IMR-90 (cell line): ENCODE results near the gene FEZ2.

Source experiments
- CTCF ChIP-seq: conservative IDR thresholded peaks from 2 replicates; pipeline ENCODE4 v1.5.1; 2012; ENCODE audit warnings: mild to moderate bottlenecking, low read depth, low read length, improper control_type of control experiment
- ELK1 ChIP-seq: fragments of 150-350 bp; IDR thresholded peaks from 2 replicates; pipeline ENCODE4 v1.6.1; 2016; ENCODE audit warnings: low read depth, mild to moderate bottlenecking, low read length, moderate library complexity, borderline replicate concordance
- MAFK ChIP-seq: IDR thresholded peaks from 2 replicates; pipeline ENCODE4 v1.6.1; 2012; ENCODE audit warnings: low read depth, low read length, improper control_type of control experiment
- MAZ ChIP-seq: IDR thresholded peaks from 2 replicates; pipeline ENCODE4 v1.6.1; 2012; ENCODE audit warnings: low read depth, mild to moderate bottlenecking, low read length, improper control_type of control experiment, moderate library complexity, borderline replicate concordance
- MXI1 ChIP-seq: IDR thresholded peaks from 2 replicates; pipeline ENCODE4 v1.6.1; 2012; ENCODE audit warnings: low read depth, mild to moderate bottlenecking, low read length, moderate library complexity, borderline replicate concordance
- NFE2L2 ChIP-seq: fragments of 150-350 bp; IDR thresholded peaks from 2 replicates; pipeline ENCODE4 v1.6.1; 2016; ENCODE audit warnings: low read depth, mild to moderate bottlenecking, low read length
- POLR2A ChIP-seq: IDR thresholded peaks from 2 replicates; pipeline ENCODE4 v1.6.1; 2012; ENCODE audit warnings: mild to moderate bottlenecking, low read depth, low read length
- RAD21 ChIP-seq: IDR thresholded peaks from 2 replicates; pipeline ENCODE4 v1.6.1; 2012; ENCODE audit warnings: low read length, improper control_type of control experiment
- SMC3 ChIP-seq: fragments of 150-350 bp; IDR thresholded peaks from 2 replicates; pipeline ENCODE4 v1.6.1; 2016; ENCODE audit warnings: low read depth, mild to moderate bottlenecking, antibody characterized with exemption, low read length, moderate library complexity
- USF2 ChIP-seq: fragments of 150-350 bp; IDR thresholded peaks from 2 replicates; pipeline ENCODE4 v1.6.1; 2017; ENCODE audit warnings: mild to moderate bottlenecking, antibody characterized with exemption, low read length, low read depth

DNA sequence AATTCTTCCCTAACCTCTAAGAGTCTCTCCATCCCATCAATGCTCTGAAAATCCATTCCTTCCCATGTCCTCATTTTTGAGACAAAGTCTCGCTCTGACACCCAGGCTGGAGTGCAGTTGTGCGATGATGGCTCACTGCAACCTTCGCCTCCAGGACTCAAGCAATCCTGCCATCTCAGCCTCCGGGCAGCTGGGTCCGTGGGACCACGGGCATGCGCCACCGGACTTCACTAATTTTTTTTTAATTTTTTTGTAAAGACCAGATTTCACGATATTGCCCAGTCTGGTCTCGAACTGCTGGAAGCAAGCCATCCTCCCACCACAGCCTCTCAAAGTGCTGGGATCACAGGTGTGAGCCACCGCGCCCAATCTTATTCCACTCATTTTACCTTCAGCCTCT lies 1.6 kb downstream of the FEZ2 start:
- TF ChIP-seq RAD21 (no peak), POLR2A (no peak), CTCF (no peak), USF2 (no peak), SMC3 (no peak), NFE2L2 (no peak), MAFK (no peak), MAZ (no peak), MXI1 (no peak), ELK1 (no peak)
